Ectodermal cell (in vitro differentiated cells): ENCODE results near the gene MYH9.
"Not testable (repeated sequence)": the region's sequence is repeated elsewhere in the genome, so short reads cannot be mapped to it uniquely, and the experiment has no call there.

Source experiments
- H3K27ac ChIP-seq: 2 replicates; pipeline ENCODE4 v1.7.0; 2013; ENCODE audit warnings: mild to moderate bottlenecking, low read depth, low read length; ENCODE audit not compliant: insufficient read depth, poor library complexity, severe bottlenecking
- H3K27me3 ChIP-seq: 2 replicates; pipeline ENCODE4 v1.7.0; 2013; ENCODE audit warnings: mild to moderate bottlenecking, low read length; ENCODE audit not compliant: insufficient read depth, control insufficient read depth, poor library complexity, severe bottlenecking
- H3K36me3 ChIP-seq: one replicate; pipeline ENCODE4 v1.7.0; 2013; ENCODE audit warnings: low read length; ENCODE audit not compliant: control insufficient read depth, insufficient read depth
- H3K4me1 ChIP-seq: one replicate; pipeline ENCODE4 v1.7.0; 2013; ENCODE audit warnings: low read length; ENCODE audit not compliant: control insufficient read depth, insufficient read depth
- H3K4me3 ChIP-seq: 2 replicates; pipeline ENCODE4 v1.7.0; 2013; ENCODE audit warnings: low read depth, low read length, control low read depth; ENCODE audit not compliant: insufficient read depth
- H3K9me3 ChIP-seq: 2 replicates; pipeline ENCODE4 v1.7.0; 2013; ENCODE audit warnings: mild to moderate bottlenecking, low read length, moderate library complexity; ENCODE audit not compliant: control insufficient read depth
- WGBS, 2 experiments: methylation state at CpG; one replicate each; pipeline ENCODE4 v1.1.7; 2013; ENCODE audit warnings: missing lambda C conversion rate in 2 of 2; 5-methylcytosine and 5-hydroxymethylcytosine counted together

The MYH9 gene

GRCh38 chr22:36294293-36294620, 93.5 kb downstream of the MYH9 start:
- no peaks in the 10 kb centered on the region for H3K4me1 ChIP-seq
- no peaks in the 10 kb centered on the region for H3K27me3 ChIP-seq
- 94% methylated on average over 7 of the region's 7 CpGs for WGBS, 2 experiments
- H3K4me3 ChIP-seq, result no peak overlapping the region
- H3K9me3 ChIP-seq, result no peaks in the 10 kb centered on the region
- H3K27ac ChIP-seq, result no peak overlapping the region
- peaks cover 84% of the 10 kb centered on the region for H3K36me3 ChIP-seq

- WGBS, 2 experiments, result 95% methylated on average over 26 of the region's 26 CpGs
- H3K36me3 ChIP-seq, result peaks cover 83% of the 10 kb centered on the region
- no peaks in the 10 kb centered on the region for H3K4me1 ChIP-seq
Measured at GRCh38 chr22:36293606-36294292, 94.0 kb downstream of the MYH9 start.

GRCh38 chr22:36292823-36293530, 94.8 kb downstream of the MYH9 start:
- H3K9me3 ChIP-seq, result no peaks in the 10 kb centered on the region
- H3K36me3 ChIP-seq, result peaks cover 83% of the 10 kb centered on the region
- H3K27ac ChIP-seq, result no peak overlapping the region
- H3K4me3 ChIP-seq, result no peak overlapping the region
- H3K4me1 ChIP-seq, result no peaks in the 10 kb centered on the region
- no peaks in the 10 kb centered on the region for H3K27me3 ChIP-seq
- whole genome bisulfite sequencing, 2 experiments, result 96 to 97% methylated on average over 17 of the region's 17 CpGs

More at GRCh38 chr22:36293606-36294292, 94.0 kb downstream of the MYH9 start:
- no peak overlapping the region for H3K27ac ChIP-seq
- H3K4me3 ChIP-seq, result no peak overlapping the region
- no peaks in the 10 kb centered on the region for H3K9me3 ChIP-seq
- H3K27me3 ChIP-seq, result no peaks in the 10 kb centered on the region

- Histone ChIP-seq H3K27me3 (no peaks in the 10 kb centered on the region), H3K4me1 (no peaks in the 10 kb centered on the region), H3K36me3 (peaks cover 75% of the 10 kb centered on the region), H3K9me3 (no peaks in the 10 kb centered on the region), H3K4me3 (no peak overlapping the region), H3K27ac (no peak overlapping the region)
- 96 to 97% methylated on average over 29 of the region's 29 CpGs for WGBS, 2 experiments
Measured at GRCh38 chr22:36291831-36292740, 95.7 kb downstream of the MYH9 start.

GRCh38 chr22:36290391-36291075, 97.2 kb downstream of the MYH9 start:
- H3K9me3 ChIP-seq, H3K27me3 ChIP-seq, H3K27ac ChIP-seq, H3K4me1 ChIP-seq, H3K4me3 ChIP-seq: not testable (repeated sequence)
- peaks cover 62% of the 10 kb centered on the region for H3K36me3 ChIP-seq
- 94 to 97% methylated on average over 14 to 15 of the region's 40 CpGs for WGBS, 2 experiments

- not testable (repeated sequence) for H3K27ac ChIP-seq, H3K4me3 ChIP-seq, H3K9me3 ChIP-seq, H3K27me3 ChIP-seq, H3K4me1 ChIP-seq
- 93 to 95% methylated on average over 9 of the region's 11 CpGs for WGBS, 2 experiments
- H3K36me3 ChIP-seq, result peaks cover 62% of the 10 kb centered on the region
Measured at GRCh38 chr22:36289948-36290371, 97.8 kb downstream of the MYH9 start.

- Histone ChIP-seq H3K27ac (no peak overlapping the region), H3K36me3 (peaks cover 62% of the 10 kb centered on the region), H3K9me3 (no peaks in the 10 kb centered on the region), H3K4me3 (no peak overlapping the region), H3K27me3 (no peaks in the 10 kb centered on the region), H3K4me1 (no peaks in the 10 kb centered on the region)
- 95 to 98% methylated on average over 7 of the region's 7 CpGs for WGBS, 2 experiments
Measured at GRCh38 chr22:36289406-36289870, 98.3 kb downstream of the MYH9 start.

GRCh38 chr22:36288571-36289405, 99.0 kb downstream of the MYH9 start:
- 95% methylated on average over 33 of the region's 33 CpGs for WGBS, 2 experiments
- H3K4me1 ChIP-seq, result no peaks in the 10 kb centered on the region
- peaks cover 60% of the 10 kb centered on the region for H3K36me3 ChIP-seq
- no peaks in the 10 kb centered on the region for H3K27me3 ChIP-seq
- H3K9me3 ChIP-seq, result no peaks in the 10 kb centered on the region
- H3K4me3 ChIP-seq, result no peak overlapping the region
- no peak overlapping the region for H3K27ac ChIP-seq

GRCh38 chr22:36287881-36288515, 99.8 kb downstream of the MYH9 start:
- Histone ChIP-seq H3K27ac (no peak overlapping the region), H3K9me3 (no peaks in the 10 kb centered on the region), H3K27me3 (no peaks in the 10 kb centered on the region), H3K4me1 (no peaks in the 10 kb centered on the region), H3K36me3 (peaks cover 52% of the 10 kb centered on the region), H3K4me3 (no peak overlapping the region)
- 95% methylated on average over 20 of the region's 20 CpGs for WGBS, 2 experiments
